Frontal cortex (tissue), 4 donors: ENCODE results near the gene SNTG2. TPM values are rescaled to one million over a fixed set of nuclear protein-coding genes. Genes with fewer than 3 reads are reported as not detected.

Experiments used
- DNase-seq, 2 donors: peaks; one replicate each; pipeline ENCODE4 v3.0.0; 2012; ENCODE audit warnings: low spot score in 2 of 2
- FAIRE-seq: peaks from 2 replicates; lab custom pipeline; 2012; peaks lifted over from hg19 to GRCh38; lab: Jason Lieb, UNC
- total RNA-seq: library from RNA; depleted of rRNA; stranded (reverse); fragments of >200 nt; gene quantifications from one replicate; pipeline ENCODE4 v1.2.3, GENCODE V29; 2014
- donor health status: control.
- donor health status: control.
- donor health status: control.

The SNTG2 gene
- total RNA-seq, 1 donor from 2014 or later: 4.5 TPM

- FAIRE-seq (no peak), DNase-seq (peak in 1 of 2 donors; percentile 14)
Measured at GRCh38 chr2:1321321-1321720, 370.7 kb downstream of the SNTG2 start.

- no peak for DNase-seq
- no peak for FAIRE-seq
Measured at GRCh38 chr2:1324884-1325283, 374.2 kb downstream of the SNTG2 start.

DNA sequence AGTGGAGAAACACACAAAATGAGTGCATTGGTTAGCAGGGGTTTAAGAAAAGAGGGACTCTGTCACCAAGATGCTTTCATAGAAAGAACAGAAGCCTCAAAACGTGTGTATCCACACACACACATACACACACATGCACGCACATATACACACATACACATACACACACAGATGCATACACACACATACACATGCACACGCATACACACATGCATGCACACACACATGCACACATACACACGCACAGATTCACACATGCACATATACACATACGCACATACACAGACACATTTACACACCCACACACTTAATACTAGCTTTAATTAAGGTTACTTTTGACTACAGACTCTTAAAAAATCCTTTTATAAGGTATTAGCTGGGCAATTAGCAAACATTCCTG, 378.0 kb downstream of the SNTG2 start:
- FAIRE-seq: no peak
- no peak for DNase-seq

DNA sequence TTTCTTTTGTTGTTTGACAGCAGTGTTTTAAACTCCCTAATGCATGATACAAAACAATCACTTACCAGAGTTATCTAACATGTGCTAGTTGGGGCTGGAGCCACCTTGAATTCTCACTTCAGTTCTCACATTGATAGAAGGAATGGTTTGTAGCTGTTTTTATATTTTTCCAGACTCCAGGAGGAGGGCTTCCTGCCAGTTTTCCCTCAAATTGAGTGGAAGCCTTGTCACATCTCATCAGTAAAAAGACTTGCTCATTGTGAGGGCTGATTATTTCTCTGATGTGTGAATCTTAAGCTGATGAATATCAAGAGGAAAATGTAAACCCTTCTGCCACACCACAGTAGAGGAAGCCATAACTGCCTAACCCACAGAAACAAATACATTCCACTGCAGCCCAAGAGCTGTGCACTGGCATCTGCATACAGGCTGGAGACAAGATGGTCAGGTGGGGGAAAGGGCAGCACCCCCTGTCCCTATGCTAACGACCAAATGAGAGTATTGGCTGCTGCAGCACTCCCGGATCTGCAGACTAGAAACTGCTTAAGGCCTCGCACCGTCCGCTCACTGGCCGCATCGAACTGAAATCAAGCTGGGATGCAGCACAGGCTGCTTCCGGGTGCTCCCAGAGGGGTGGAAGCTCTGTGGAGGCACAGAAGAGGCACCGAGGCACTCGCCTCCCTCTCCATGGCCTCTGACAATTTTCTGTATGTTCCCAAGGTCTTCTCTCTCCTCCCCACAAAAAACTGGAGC, 388.9 kb downstream of the SNTG2 start:
- FAIRE-seq: no peak
- no peak for DNase-seq

DNA sequence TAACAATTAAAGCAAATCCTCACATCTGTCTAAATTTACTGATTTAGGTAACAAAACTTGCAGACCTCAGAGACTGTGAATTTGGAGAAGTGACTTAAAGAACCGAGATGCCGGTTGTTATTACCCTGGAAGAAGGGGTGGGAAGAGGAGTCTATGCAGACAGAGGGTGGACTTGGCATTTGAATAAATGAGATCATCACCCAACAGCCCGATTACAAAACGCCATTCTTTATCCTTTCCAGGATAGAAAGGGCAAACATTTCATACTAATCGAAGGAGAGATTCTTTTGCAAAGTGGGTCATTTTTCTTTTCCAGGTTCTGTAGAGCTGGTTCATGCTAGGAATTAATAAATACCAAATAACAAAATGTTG, 389.5 kb downstream of the SNTG2 start:
- FAIRE-seq (no peak), DNase-seq (peak in 1 of 2 donors; percentile 13)

GRCh38 chr2:1341404-1342120, 390.9 kb downstream of the SNTG2 start:
- FAIRE-seq: no peak
- no peak for DNase-seq

- DNase-seq (no peak), FAIRE-seq (no peak)
Measured at GRCh38 chr2:1348789-1349188, 398.1 kb downstream of the SNTG2 start.

DNA sequence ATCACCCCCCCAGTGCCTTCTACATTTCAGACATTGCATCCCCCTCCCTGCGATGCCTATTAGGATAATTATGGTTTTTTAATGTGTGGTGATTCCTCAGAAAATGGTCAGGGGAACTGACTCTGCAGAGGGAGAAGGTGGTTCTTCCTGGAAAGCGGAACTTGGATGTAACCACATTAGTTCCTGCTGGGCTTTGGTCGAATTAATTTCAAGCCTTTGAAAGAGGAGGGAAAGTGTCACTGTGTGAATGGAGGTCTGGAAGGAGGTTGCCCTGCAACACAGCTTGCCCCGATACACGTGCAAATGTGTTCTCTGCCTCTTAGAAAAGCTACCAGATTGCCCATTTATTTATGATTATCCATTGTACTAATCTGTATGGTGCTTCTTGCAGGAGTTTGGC, 399.5 kb downstream of the SNTG2 start:
- FAIRE-seq (no peak), DNase-seq (no peak)

DNA sequence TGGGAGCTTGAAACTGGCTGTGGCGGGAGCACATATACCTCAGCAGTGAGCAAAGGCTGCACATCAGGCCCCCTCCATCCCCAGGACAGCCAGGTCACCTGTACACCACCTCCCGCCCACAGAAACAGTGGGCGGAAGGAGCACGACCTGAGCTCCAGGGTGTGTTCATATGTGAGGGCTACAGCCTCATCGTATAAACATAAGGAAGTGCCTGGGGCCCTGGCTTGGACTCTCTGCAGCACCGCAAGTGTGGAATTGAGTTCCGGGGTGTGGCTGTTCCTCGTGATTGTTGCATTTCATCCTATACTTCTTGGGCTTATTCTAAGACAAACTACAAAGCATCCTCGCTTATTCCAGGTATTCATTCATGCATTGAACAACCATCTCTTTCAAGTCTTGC, 402.5 kb downstream of the SNTG2 start:
- FAIRE-seq (no peak), DNase-seq (no peak)

DNA sequence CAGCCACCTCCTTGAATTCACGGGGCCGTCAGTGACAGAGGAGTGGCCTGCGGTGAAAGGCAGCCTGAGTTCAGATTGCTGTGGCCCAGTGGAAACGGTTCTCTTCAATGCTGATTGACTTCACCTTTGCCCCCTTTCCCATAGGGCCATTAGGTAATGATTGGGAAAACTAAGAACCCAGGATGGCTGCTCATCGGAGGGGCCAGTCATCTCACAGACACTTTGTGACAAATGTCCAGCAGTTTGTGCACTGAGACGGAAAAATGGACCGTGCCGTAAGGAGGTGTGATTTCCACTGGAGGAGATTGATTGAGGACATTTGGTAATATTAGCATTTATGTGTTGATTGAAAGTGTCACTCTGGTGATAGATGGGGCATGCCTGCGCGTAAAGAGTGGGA, 402.9 kb downstream of the SNTG2 start:
- DNase-seq (no peak), FAIRE-seq (no peak)

GRCh38 chr2:1360144-1360543, 409.5 kb downstream of the SNTG2 start:
- FAIRE-seq: no peak
- no peak for DNase-seq

DNA sequence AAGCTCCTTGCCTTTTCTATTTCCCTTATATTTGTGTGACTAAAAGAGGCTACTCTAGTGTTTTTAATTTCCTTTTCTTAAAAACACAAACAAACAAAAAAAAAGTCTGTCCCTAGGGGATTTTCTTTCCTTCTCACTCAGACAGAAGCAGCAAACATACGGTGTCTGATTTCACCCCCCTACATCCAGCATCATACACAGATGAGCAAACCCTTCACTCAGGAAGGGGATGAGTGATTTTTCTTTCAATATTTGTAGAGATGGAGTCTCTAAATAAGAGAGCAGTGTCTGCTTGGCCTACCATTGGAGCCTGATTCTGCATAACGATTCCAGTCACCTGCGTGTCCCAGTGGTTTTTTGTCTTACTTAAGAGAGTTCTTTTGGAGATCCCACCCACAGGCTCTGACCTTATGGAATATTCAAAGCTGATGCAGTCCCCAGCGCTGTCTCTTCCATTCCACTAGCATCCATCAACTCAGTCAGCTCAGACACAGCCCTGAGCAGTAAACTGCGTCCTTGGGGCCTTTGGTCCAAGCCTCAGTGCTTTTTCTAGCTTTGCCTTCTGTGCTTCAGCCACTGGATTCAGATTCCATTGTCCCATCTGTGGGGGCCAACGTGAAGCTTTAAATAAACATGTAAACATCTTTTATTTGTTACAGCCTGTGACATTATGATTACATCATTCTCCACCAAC, 410.1 kb downstream of the SNTG2 start:
- DNase-seq (no peak), FAIRE-seq (no peak)

GRCh38 chr2:1363367-1363766, 412.7 kb downstream of the SNTG2 start:
- DNase-seq: no peak
- FAIRE-seq: no peak

DNA sequence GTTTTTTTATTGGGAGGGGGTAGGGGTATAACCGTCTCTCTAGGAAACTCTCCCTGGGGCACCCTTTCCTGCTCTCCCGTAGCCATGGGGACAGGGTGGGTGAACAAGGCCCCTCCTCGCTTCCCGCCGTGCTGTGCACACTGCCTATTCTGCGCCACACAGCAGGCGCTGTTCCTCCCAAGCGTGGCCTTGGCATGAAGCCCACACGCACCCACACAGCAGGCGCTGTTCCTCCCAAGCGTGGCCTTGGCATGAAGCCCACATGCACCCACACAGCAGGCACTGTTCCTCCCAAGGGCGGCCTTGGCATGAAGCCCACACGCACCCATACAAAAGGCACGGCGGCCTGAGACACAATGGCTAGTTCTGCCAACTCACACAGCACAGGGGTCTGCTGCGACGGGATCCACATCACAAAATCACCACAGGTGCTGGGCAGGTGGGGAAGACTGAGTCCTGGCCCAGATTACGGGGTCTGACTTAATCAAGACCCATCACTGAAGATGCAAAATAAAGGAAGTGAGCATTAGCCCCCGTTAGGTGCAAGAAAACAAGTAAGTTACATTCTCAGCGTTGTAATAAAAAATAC, 416.0 kb downstream of the SNTG2 start:
- DNase-seq: peak; percentile 31 to 32
- FAIRE-seq: no peak

DNA sequence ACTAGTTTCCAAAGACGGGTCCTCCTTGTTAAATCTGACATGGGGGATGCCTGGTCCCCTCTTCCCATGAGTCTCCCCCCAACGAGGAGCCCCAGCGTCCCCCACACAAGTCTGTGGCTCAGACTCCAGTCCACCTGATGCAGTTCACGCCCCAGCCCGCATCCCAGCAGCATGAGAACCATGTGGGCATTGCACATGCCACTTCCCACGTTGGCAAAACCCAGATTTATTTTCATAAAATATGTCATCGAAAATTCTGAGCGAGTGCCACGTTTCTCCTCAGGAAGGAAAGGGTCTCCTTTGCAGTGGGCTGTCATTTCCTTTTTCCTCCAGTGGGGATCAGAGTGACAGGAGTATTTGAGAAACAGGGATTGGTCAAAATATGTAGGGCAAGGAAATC, 417.0 kb downstream of the SNTG2 start:
- FAIRE-seq (no peak), DNase-seq (no peak)

DNA sequence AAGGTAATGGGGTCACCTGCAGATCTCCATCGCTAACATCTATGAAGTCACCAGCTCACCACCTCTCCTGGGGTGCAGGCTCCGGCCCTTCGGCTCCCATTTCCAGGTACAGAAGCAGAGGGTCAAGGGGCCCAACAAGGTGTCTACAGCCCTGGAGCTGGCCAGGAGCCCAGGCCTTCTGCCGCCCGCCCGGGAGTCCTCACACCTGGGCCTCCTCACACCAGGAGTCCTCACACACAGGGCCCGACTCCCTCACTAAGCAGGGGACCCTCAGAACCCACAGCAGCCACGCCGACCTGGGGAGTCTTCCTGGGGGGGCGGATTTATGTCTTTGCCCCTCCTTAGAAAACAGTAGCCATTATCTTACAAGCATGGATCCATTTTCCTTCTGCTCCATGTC, 419.3 kb downstream of the SNTG2 start:
- FAIRE-seq: no peak

GRCh38 chr2:1370461-1370860, 419.8 kb downstream of the SNTG2 start:
- no peak for DNase-seq
- no peak for FAIRE-seq

More for the DNA sequence above, 419.3 kb downstream of the SNTG2 start:
- no peak for DNase-seq

DNA sequence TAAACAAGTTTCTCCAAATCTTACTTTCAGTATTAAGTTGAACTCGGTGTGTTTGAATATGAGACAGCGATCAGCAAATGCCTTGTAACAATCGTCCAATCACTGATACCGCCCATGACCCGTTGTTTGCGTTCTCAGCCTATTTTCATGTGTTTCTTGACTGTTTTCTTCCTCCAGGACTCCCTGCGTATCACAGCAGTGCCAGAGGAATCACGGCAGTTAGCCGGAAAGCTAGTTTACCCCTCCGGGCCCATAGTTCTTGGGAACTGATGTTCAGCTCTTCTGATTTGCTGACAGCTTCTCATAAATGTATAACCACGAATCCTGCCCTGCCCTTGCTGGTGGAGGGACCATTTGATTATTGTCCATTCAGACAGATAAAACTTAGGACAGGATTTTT, 420.4 kb downstream of the SNTG2 start:
- DNase-seq (no peak), FAIRE-seq (no peak)

DNA sequence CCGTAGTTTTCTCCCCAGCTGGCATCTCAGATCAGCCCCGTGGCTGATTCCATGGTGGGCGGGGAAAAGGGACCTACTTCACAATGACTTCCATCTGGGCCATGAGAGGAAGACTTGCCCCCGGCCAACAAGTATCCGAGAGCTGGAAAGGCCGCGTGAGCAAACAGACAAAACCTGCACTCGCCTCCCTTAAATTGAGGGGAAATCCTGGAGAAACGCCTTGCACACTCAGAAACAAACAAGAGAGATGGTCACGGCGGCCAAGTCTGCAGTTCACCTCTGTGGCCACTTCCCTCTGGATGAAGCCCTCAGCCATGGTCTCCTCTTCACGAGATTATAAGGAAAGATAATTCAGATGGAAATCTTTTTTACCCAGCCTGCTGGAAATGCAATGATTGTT, 423.2 kb downstream of the SNTG2 start:
- FAIRE-seq: no peak
- DNase-seq: no peak

GRCh38 chr2:1374287-1374686, 423.6 kb downstream of the SNTG2 start:
- FAIRE-seq (no peak), DNase-seq (no peak)

- no peak for FAIRE-seq
- no peak for DNase-seq
Measured at GRCh38 chr2:1375794-1376193, 425.1 kb downstream of the SNTG2 start.
